ENCODE data around the gene H6PD. TPM values are rescaled to one million over a fixed set of nuclear protein-coding genes. Genes with fewer than 3 reads are reported as not detected.

H6PD gene
- total RNA-seq, 1 donor from 2014 or later: 70.7 TPM

DNA sequence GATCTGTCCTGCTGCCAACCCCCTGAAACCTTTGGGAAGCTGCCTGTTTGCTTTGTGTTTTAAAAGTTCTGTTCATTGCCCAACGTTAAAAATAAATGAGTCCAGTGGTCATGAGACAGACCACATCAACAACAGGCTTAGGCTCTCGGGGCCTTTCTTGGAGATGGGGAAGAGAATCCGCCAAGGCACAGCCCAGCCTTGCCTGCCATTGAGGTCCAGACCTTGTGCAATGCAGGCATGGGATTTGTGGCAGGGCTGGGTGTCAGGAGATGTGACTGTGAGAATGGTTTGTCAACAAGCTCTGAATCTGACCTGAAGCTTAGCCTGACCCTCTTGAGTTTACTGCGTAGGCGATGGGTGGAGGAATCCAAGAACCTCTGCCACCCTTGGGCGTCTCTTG, 62.3 kb downstream of the H6PD start:
- DNase-seq (ENCODE audit: low spot score): no peak

DNA sequence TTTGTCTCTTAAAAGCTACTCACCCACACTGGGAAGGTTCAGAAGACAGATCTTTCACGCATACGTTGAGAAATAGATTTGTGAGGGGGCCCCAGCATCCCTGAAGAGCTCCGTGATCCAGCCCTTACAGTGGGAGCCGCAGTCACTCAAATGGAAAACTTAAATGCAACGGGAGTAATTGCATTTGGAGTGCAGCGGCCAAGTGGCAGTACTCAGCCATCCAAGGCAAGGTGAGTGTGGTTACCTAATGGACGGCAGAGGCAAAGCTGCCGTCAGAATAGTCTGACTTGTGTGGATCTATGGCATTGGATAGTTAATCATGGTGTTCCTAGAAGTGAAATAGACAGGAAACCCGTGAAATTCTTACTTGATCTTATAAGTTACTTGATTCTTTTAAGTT, 63.3 kb downstream of the H6PD start:
- DNase-seq (ENCODE audit: low spot score): no peak

- no peak for DNase-seq (ENCODE audit: low spot score)
Measured at GRCh38 chr1:9298282-9298681, 63.7 kb downstream of the H6PD start.

DNA sequence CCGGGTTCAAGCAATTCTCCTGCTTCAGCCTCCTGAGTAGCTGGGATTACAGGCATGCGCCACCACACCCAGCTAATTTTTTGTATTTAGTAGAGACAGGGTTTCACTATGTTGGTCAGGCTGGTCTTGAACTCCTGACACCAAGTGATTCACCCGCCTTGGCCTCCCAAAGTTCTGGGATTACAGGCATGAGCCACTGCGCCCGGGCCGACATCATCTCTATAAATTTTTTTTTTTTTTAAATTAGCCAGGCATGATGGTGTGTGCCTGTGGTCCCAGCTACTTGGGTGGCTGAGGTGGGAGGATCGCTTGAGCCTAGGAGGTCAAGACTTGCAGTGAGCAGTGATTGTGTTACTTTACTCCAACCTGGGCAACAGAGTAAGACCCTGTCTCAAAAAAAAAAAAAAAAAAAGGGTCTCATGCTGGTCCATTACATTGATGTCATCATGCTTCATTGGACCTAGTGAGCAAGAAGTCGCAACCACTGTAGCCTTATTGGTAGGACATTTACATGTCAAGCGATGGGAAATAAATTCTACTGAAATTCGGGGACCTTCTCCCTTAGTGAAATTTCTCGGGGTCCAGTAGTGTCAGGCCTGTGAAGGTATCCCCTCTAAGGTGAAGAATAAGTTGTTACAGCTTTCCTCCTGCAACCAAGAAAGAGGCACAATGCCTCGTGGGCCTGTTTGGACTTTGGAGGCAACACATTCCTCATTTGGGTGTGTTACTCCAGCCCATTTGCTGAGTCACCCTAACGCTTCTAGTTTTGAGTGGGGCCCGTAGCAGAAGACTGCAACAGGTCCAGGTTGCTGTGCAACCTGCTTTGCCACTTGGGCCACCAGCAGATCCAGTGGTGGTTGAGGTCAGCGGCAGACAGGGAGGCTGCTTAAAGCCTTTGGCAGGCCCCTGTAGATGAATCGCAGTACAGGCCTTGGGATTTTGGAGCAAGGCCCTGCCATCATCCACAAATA, 65.3 kb downstream of the H6PD start:
- peak; percentile 70 for DNase-seq (ENCODE audit: low spot score)

GRCh38 chr1:9300573-9300972, 66.0 kb downstream of the H6PD start:
- no peak for DNase-seq (ENCODE audit: low spot score)

DNA sequence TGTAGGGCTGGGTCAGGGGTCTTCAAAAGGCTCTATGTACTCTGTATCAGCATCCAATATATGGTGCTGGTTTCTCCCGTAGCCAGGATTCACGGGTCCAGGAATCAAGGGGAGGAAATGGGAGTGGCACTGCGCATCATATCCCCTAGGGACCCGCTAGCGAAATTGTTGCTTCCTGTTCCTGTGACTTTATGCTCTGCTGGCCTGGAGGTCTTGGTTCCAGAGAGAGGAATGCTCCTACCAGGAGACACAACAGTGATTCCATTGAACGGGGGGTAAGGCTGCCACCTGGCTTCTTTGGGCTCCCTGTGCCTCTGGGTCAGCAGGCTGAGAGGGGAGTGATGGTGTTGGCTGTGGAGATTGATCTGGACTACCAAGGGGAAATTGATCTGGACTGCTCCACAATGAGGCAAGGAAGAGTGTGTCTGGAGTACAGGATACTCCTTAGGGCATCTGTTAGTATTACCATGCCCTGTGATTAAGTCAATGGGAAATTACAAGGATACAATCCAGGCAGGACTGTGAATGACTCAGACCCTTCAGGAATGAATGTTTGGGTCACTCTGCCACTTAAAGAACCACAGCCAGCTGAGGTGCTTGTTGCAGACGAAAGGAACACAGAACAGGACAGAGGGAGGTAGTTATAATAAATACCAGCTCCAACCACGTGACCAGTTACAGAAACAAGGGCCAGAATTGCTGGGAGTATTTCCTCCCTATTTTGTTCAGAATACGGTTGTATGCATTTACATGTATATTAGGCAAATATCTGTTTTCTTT, 68.4 kb downstream of the H6PD start:
- no peak for DNase-seq (ENCODE audit: low spot score)

DNA sequence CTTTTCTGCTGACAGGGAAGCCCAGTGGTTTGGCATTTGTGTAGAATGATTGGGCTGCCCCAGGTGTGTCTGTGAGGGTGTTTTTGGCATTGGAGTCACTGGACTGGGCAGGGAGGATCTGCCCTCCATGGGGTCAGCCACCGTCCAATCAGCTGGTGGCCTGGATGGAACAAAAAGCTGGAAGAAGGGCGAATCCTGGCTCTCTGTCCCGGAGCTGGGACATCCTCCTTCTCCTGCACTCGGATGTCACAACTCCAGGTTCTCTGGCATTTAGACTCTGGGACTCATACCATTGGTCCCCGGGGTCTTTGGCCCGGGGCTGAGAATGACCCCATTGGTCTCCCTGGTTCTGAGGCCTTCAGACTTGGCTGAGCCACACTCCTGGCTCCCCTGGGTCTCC, 69.3 kb downstream of the H6PD start:
- no peak for DNase-seq (ENCODE audit: low spot score)

- DNase-seq (ENCODE audit: low spot score): no peak
Measured at GRCh38 chr1:9305216-9305615, 70.6 kb downstream of the H6PD start.

GRCh38 chr1:9306006-9306405, 71.4 kb downstream of the H6PD start:
- no peak for DNase-seq (ENCODE audit: low spot score)

GRCh38 chr1:9307303-9307702, 72.7 kb downstream of the H6PD start:
- no peak for DNase-seq (ENCODE audit: low spot score)

- DNase-seq (ENCODE audit: low spot score): no peak
Measured at GRCh38 chr1:9308236-9308785, 73.7 kb downstream of the H6PD start.

DNA sequence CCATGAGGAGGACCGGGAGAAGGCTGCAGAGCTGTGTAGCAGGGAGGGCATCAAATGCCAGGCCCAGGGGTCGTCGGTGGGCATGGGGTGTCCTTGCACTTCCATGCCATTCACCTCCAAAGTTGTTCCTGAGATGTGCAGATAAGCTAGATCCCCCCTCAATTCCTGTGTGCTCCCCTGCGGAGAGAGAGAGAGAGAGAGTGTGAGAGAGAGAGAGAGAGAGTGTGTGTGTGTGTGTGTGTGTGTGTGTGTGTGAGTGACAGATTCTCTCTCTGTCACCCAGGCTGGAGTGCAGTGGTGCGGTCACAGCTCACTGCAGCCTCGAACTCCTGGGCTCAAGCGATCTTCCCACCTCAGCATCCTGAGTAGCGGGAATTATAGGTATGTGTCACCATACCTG, 74.5 kb downstream of the H6PD start:
- no peak for DNase-seq (ENCODE audit: low spot score)

DNA sequence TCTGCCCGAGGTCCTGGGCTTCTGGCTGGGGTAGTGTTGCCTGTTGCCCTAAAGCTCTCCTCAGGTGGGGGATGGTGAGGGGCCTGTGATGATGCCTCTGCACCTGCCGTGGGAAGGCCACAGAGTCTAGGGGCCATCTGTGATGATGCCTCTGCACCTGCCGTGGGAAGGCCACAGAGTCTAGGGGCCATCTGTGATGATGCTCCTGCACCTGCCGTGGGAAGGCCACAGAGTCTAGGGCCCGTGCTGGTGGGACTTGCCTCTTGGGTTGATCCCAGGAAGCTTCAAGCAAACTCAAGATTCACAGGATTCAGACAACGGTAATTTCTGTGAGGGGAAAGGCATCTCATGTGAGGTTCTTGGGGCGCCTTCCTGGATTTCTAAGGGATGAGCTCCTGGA, 75.4 kb downstream of the H6PD start:
- no peak for DNase-seq (ENCODE audit: low spot score)

DNA sequence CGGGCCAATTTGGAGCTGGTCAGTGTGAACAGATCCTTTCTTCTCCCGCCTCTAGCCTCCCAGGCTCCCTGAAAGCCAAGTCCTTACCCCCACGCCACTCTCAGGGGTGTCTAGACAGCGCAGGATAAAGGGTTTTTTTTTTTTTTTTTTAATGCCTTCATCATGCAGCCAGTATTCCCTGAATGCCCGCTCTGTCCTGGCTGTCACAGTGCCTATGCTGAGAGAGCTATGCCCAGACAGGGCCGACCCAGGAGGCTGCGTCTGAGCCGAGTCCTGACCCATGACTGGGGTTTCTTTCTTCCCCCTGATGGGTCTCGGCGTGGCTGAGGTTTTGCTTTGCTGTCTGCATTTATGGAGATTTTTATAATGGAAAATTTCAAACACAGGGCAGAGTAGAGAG, 76.5 kb downstream of the H6PD start:
- no peak for DNase-seq (ENCODE audit: low spot score)

- no peak for DNase-seq (ENCODE audit: low spot score)
Measured at GRCh38 chr1:9311479-9311878, 76.9 kb downstream of the H6PD start.

GRCh38 chr1:9312168-9312720, 77.7 kb downstream of the H6PD start:
- no peak for DNase-seq (ENCODE audit: low spot score)

DNA sequence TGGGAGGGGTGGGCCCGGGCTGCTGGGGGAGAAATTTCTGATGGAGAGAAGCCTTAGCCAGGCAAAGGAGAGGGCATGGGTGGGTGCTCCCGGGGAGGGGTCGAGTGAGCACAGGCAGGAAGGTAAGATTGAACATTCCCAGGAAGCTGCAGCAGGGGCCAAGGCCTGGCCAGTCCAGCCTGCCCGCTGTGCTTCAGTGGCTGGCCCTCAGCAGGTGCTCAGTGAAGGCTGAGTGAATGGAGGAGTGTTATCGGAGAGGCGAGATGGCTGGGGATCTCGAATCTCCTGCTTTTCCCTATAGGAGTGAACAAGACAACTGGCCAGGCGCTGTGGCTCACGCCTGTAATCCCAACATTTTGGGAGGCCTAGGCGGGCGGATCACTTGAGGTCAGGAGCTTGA, 79.0 kb downstream of the H6PD start:
- DNase-seq (ENCODE audit: low spot score): no peak

DNA sequence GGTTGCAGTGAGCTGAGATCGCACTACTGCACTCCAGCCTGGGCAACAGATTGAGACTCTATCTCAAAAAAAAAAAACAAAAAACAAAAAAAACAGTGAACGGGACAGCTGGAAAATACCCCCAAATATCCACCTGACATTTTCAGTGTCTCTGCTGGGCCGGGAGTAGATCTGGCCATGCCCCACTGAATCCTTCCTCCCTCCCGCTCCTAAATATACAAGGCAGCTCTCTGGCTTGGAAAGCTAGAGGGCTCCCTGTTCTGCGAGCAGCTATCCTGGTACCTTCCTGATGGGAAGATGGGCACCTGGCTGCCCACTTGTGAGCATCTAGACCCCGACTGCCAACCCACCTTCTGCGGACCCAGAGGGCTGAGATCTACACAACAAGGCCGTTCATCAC, 79.5 kb downstream of the H6PD start:
- DNase-seq (ENCODE audit: low spot score): no peak

GRCh38 chr1:9314711-9315379, 80.3 kb downstream of the H6PD start:
- DNase-seq (ENCODE audit: low spot score): no peak

DNA sequence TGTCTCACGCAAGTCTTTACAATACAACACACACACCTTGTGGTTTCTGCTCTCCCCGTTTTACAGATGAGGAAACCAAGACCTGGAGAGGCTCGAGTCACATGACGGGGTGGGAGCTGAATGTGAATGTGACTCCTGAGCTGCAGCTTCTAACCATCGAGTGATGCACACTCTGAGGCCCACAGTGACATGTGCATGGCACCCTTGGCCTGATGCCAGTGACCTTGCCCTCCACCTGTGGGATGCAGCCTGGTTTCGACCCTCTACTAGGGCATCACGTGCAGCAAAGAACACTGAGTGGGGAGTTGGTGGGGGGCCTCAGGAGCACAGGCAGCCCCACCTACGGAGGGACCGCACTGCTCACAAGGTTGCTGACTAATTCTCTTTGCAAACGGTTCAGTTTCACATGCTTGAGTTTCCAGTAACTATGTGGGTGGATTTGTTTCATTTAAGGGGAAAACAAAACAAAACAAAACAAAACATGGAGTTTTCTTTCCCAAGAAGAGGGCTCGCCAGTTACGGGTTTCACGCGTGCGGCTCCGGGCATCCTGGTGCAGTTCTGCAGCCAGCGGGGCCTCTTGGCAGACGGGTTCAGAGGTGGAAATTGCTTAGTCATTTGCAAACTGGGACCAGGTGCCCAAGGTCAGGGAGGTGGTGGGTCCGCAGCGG, 81.0 kb downstream of the H6PD start:
- no peak for DNase-seq (ENCODE audit: low spot score)

- DNase-seq (ENCODE audit: low spot score): no peak
Measured at GRCh38 chr1:9316080-9316444, 81.5 kb downstream of the H6PD start.

Measured in ureter (tissue), 1 donor.